Ishikawa (cell line): ENCODE data around the gene KANK3.
A peak's percentile ranks its signal among the peaks of the same experiment; 100 is the strongest.

Experiments used
- CEBPB ChIP-seq: IDR thresholded peaks from 2 replicates; pipeline ENCODE4 v1.6.1; 2012
- CREB1 ChIP-seq: IDR thresholded peaks from 2 replicates; pipeline ENCODE4 v1.6.1; 2012; ENCODE audit warnings: low read depth
- EGR1 ChIP-seq: IDR thresholded peaks from 2 replicates; pipeline ENCODE4 v1.6.1; 2012
- EP300 ChIP-seq: IDR thresholded peaks from 2 replicates; pipeline ENCODE4 v1.6.1; 2012; ENCODE audit warnings: borderline replicate concordance
- FOXM1 ChIP-seq: IDR thresholded peaks from 2 replicates; pipeline ENCODE4 v1.6.1; 2012; ENCODE audit warnings: low read depth, borderline replicate concordance
- NFIC ChIP-seq: IDR thresholded peaks from 2 replicates; pipeline ENCODE4 v1.6.1; 2012
- RAD21 ChIP-seq: IDR thresholded peaks from 2 replicates; pipeline ENCODE4 v1.6.1; 2012; ENCODE audit warnings: low read depth
- REST ChIP-seq: IDR thresholded peaks from 2 replicates; pipeline ENCODE4 v1.6.1; 2012; ENCODE audit warnings: low read depth, mild to moderate bottlenecking
- TAF1 ChIP-seq: IDR thresholded peaks from 2 replicates; pipeline ENCODE4 v1.6.1; 2012; ENCODE audit warnings: low read depth, mild to moderate bottlenecking
- TCF12 ChIP-seq: IDR thresholded peaks from 2 replicates; pipeline ENCODE4 v1.6.1; 2012; ENCODE audit warnings: low read depth
- TEAD4 ChIP-seq: IDR thresholded peaks from 2 replicates; pipeline ENCODE4 v1.6.1; 2012
- YY1 ChIP-seq: IDR thresholded peaks from 2 replicates; pipeline ENCODE4 v1.6.1; 2012; ENCODE audit warnings: low read depth
- ZBTB7A ChIP-seq: IDR thresholded peaks from 2 replicates; pipeline ENCODE4 v1.6.1; 2012; ENCODE audit warnings: low read depth
- TF ChIP-seq, protein P1 (sequence below): IDR thresholded peaks from 2 replicates; pipeline ENCODE4 v1.6.1; 2012
- TF ChIP-seq, protein P2 (sequence below): IDR thresholded peaks from 2 replicates; pipeline ENCODE4 v1.6.1; 2012

Gene KANK3

DNA sequence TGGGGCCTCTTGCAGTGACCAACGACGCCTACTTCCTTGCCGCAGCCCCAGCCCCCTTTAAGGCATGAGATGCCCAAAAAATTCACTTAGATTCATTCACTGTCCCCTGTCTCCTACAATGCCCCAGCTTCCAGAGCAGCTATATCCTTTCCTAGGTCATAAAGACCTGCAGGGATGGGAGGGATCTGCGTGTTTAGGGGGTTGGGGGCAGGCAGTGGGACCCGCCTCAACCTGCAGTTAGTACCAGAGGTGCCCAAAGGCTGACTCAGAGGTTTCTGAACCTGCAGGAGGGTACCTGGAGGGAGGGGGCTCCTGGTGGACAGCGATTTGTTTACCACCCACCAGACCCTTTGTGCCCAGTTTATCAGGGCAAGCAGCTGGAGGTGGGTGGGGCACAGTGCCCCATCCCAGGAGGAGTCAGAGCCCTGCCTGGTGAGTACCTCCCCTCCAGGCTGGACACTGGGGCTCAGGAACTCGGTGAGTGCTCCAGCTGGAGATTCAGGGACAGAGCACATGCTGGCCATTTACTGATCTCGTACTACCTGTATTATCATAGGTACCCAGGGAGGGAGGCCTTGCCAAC, 11.7 kb downstream of the KANK3 start:
- no peak for TF ChIP-seq EP300
- TF ChIP-seq FOXM1, result no peak
- no peak for TF ChIP-seq CREB1
- no peak for TF ChIP-seq TEAD4
- TF ChIP-seq CEBPB, result no peak
- TF ChIP-seq NFIC, result no peak
- no peak for TF ChIP-seq RAD21
- TF ChIP-seq, protein P1, sequence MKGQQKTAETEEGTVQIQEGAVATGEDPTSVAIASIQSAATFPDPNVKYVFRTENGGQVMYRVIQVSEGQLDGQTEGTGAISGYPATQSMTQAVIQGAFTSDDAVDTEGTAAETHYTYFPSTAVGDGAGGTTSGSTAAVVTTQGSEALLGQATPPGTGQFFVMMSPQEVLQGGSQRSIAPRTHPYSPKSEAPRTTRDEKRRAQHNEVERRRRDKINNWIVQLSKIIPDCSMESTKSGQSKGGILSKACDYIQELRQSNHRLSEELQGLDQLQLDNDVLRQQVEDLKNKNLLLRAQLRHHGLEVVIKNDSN, result no peak

- TF ChIP-seq YY1 (no peak), TAF1 (no peak), CREB1 (no peak), EP300 (no peak), REST (no peak), CEBPB (no peak), ZBTB7A (no peak), TCF12 (no peak), RAD21 (no peak), NFIC (no peak), FOXM1 (no peak), TEAD4 (no peak), EGR1 (no peak)
- TF ChIP-seq, protein P2, sequence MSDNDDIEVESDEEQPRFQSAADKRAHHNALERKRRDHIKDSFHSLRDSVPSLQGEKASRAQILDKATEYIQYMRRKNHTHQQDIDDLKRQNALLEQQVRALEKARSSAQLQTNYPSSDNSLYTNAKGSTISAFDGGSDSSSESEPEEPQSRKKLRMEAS, result no peak
- TF ChIP-seq, protein P1, result no peak
Observed at GRCh38 chr19:8329996-8330395, 13.1 kb downstream of the KANK3 start.

- no peak for TF ChIP-seq EGR1
- no peak for TF ChIP-seq EP300
- no peak for TF ChIP-seq TAF1
- TF ChIP-seq ZBTB7A, result no peak
- no peak for TF ChIP-seq TCF12
- no peak for TF ChIP-seq FOXM1
- TF ChIP-seq, protein P2, result no peak
- TF ChIP-seq TEAD4, result no peak
- TF ChIP-seq CEBPB, result no peak
- TF ChIP-seq RAD21, result no peak
- TF ChIP-seq YY1, result no peak
- TF ChIP-seq, protein P1, result no peak
- TF ChIP-seq CREB1, result no peak
- no peak for TF ChIP-seq REST
Observed at GRCh38 chr19:8325454-8325853, 17.6 kb downstream of the KANK3 start.

DNA sequence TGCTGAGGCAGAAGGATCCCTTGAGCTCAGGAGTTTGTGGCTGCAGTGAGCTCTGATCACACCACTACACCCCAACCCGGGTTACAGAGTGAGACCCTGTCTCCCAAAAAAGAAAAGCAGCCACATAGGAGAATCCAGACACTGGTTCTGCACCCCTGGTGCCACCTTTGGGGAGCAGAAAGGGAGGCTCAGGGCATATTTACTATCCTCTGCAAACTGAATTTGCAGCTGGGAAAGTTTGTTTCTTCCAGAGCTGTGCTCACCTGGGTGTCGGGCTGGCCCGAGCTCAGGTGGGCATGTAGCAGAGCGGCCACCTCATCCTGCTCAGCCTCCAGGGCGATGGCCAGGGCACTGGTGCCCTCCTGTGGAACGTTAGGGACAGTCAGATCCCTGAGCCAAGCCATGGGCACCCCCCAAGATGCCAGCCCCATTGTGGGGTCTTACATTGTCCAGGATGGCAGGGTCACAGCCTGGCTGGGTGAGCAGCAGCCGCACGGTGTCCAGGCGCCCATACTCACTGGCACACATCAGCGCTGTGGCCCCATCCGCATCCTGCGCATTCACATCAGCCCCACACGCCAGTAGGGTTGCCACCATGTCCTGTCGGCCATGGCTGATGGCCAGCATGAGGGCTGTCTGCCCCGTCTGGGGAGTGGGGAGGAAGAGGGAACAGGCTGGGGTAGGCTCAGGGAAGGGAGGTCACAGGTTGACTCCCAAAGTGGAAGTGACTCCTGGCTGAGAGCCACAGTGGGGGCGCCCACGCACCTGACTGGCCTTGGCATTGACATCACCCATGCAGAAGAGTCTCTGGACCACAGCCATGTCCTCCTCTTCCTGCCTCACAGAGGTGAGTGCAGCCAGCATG, 18.6 kb downstream of the KANK3 start:
- TF ChIP-seq, protein P2, result peak; percentile 40; the same call in 1 of the 2 replicates
- peak; percentile 81 for TF ChIP-seq NFIC
- TF ChIP-seq CREB1, result no peak
- no peak for TF ChIP-seq FOXM1
- peak; percentile 44; the same call in 1 of the 2 replicates for TF ChIP-seq YY1
- peak; percentile 28; the same call in 1 of the 2 replicates for TF ChIP-seq RAD21
- TF ChIP-seq EGR1, result peak; percentile 86

DNA sequence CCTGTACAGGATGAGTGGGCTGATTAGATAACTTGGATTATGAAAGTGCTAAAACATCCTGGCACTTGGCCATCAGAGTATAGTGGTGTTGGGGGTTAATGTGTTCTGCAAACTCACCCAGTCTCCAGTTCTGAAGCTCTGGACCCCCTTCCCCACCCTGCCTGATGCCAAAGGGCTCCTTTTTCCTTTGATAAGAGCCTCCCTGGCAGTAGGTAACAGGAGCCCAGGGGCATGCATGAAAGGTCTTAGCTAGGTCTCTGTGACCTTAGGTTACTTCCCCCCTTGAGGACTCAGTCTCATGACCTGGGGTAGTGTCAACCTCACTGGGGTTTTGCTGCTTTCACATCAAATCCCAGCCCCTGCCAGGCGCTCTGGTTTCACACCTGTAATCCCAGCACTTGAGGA, 19.3 kb downstream of the KANK3 start:
- TF ChIP-seq TEAD4 (no peak), FOXM1 (no peak), RAD21 (no peak), CREB1 (no peak), NFIC (no peak), ZBTB7A (no peak), TAF1 (no peak), TCF12 (no peak), CEBPB (no peak), EGR1 (no peak), EP300 (no peak), YY1 (no peak)
- TF ChIP-seq, protein P1, result no peak
- TF ChIP-seq, protein P2, result no peak
